Breast epithelium (tissue), 3 donors: ENCODE results near the gene B4GALT2.

Experiments used
- CTCF ChIP-seq, 3 donors: fragments of 450-650 bp; IDR thresholded peaks; one replicate each; pipeline ENCODE4 v1.5.1; 2016 to 2017; ENCODE audit warnings: antibody characterized with exemption in 3 of 3, mild to moderate bottlenecking in 3 of 3, moderate library complexity in 3 of 3
- POLR2AphosphoS5 ChIP-seq, 3 donors: sonication (generic); formaldehyde crosslinking; IDR thresholded peaks; one replicate each; pipeline ENCODE4 v1.6.1; 2017; ENCODE audit warnings: antibody characterized with exemption in 3 of 3

DNA sequence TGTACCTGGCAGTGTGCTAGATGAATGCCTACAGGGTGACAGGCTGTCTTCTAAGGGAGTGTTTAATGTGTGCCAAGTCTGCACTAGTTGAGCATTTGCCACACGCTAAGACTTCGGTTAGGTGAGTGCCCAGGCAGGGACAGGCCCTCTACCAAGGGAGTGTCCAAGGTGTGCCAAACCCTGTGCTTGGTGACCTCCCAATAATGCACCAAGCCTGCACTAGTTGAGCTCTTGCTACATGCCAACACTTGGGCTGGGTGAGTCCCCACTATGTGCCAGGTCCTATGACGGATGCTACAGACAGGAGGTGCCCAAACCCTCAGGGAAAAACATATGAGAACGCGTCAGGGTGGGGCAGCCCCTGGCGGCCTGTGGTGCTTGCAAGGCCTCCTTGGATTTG, 41.5 kb downstream of the B4GALT2 start:
- TF ChIP-seq CTCF (IDR thresholded peaks at IDR 0.05) (no peak), POLR2AphosphoS5 (IDR thresholded peaks at IDR 0.05) (no peak)
